22Rv1 (cell line): Measurements from ENCODE around the gene CHRNA4.
"Not testable (repeated sequence)": the region's sequence is repeated elsewhere in the genome, so short reads cannot be mapped to it uniquely, and the experiment has no call there.

ENCODE experiments used
- H3K27ac ChIP-seq: fragments of 450-650 bp; 2 replicates; pipeline ENCODE4 v1.5.1; 2017
- ZFX ChIP-seq: fragments of 450-650 bp; IDR thresholded peaks from 2 replicates; pipeline ENCODE4 v1.6.1; 2017; ENCODE audit warnings: antibody characterized with exemption, borderline replicate concordance
- TF ChIP-seq, protein P1 (sequence below): fragments of 450-650 bp; IDR thresholded peaks from 2 replicates; pipeline ENCODE4 v1.5.1; 2017; ENCODE audit warnings: mild to moderate bottlenecking

CHRNA4 gene

DNA sequence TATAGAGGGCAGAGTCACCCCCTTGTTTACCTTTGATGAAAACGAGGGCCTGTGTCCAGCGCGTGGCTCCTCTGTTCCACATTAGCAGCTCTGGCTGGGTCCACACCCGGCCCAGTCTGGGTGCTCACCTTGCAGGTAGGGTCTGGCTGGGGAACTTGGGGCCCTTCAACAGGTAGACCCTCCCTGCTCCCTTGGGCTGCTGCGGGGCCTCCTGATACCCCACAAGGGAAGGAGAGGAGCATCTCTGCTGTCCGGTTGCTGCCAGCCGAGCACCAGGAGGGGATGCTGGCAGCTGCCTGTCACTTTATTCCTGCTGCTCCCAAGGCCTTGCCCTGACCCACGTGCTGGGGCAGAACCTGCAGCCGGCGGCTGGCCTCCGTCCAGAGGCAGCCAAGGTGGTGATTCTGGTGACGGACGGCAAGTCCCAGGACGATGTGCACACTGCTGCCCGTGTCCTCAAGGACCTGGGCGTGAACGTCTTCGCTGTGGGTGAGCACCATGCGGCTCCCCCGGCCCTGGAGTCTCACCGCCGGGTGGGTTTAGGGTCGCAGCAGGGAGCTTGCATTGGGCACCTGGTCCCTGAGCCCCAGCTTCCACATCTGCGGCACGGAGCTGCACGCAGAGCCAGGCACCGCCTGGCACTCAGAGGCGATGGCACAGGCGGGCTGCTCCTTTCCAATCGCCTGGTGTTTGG is 52.8 kb downstream of the CHRNA4 start:
- TF ChIP-seq ZFX: no peak
- TF ChIP-seq, protein P1, sequence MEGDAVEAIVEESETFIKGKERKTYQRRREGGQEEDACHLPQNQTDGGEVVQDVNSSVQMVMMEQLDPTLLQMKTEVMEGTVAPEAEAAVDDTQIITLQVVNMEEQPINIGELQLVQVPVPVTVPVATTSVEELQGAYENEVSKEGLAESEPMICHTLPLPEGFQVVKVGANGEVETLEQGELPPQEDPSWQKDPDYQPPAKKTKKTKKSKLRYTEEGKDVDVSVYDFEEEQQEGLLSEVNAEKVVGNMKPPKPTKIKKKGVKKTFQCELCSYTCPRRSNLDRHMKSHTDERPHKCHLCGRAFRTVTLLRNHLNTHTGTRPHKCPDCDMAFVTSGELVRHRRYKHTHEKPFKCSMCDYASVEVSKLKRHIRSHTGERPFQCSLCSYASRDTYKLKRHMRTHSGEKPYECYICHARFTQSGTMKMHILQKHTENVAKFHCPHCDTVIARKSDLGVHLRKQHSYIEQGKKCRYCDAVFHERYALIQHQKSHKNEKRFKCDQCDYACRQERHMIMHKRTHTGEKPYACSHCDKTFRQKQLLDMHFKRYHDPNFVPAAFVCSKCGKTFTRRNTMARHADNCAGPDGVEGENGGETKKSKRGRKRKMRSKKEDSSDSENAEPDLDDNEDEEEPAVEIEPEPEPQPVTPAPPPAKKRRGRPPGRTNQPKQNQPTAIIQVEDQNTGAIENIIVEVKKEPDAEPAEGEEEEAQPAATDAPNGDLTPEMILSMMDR: no peak
- no peak overlapping the region for H3K27ac ChIP-seq

DNA sequence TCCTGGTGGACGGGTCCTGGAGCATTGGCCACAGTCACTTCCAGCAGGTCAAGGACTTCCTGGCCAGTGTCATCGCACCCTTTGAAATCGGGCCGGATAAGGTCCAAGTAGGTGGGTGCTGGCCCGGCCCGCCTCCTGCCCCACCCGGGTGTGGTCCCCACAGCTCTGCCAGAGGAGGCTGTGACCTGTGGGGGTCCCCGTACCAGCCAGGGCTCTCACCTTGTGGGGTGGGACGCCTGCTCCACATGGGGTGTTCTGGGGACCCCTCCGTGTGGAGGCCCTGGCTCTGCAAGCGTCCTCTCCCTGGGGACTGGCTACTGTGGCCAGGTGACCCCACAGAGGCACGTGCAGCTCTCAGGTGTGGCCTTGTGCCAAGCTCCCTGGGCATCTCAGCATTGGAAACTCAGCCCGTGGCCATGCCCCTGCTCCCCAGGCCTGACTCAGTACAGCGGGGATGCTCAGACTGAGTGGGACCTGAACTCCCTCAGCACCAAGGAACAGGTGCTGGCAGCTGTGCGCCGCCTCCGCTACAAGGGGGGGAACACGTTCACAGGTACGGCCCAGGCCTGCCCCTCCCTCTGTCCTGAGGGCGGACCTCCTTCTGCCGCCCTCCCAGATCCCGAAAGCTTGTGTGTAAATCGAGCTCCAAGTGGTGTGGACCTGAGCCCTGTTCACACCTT is 53.5 kb downstream of the CHRNA4 start:
- H3K27ac ChIP-seq: no peak overlapping the region
- no peak for TF ChIP-seq ZFX
- TF ChIP-seq, protein P1: no peak

DNA sequence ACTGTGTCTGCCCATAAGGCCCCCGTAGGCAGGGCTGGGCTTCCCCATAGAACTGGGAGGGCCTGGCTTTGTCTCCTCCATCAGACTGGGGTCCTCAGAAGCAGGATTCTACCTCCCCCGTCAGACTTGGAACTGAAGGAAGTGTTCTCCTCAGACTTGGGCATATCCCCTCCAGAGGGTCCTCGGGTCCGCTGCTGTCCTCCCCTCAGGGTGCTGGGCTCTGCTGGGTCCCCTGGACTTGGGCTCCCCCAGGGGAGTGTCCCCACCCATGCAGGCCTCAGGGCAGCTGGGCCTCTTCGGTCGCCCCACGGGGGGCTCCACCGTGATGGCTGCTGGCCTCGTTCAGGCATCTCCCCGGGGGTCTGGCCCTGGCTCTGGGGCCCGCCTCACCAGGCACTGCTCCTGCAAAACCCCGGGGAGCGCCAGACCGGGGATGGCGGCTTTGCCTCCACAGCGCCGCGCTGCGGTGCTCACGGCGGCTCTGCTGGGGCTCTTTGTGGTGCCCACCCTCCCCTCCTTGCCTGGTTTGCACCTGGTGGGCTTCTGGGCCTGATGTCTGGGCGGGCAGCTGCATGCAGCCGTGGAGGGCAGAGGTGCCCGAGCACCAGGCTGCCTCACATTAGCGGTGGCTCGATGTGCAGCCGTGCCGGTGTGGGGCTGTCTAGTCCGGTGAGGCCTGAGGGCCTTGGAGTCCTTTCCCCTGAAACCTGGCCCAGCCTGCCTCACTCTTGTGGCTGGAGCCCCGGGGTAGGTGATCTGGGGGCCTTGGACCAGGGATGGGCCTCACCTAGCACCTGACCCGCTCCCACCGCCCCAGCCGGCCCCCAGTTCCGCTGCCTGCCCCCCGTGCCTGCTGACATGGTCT is 54.2 kb downstream of the CHRNA4 start:
- H3K27ac ChIP-seq: no peak overlapping the region

DNA sequence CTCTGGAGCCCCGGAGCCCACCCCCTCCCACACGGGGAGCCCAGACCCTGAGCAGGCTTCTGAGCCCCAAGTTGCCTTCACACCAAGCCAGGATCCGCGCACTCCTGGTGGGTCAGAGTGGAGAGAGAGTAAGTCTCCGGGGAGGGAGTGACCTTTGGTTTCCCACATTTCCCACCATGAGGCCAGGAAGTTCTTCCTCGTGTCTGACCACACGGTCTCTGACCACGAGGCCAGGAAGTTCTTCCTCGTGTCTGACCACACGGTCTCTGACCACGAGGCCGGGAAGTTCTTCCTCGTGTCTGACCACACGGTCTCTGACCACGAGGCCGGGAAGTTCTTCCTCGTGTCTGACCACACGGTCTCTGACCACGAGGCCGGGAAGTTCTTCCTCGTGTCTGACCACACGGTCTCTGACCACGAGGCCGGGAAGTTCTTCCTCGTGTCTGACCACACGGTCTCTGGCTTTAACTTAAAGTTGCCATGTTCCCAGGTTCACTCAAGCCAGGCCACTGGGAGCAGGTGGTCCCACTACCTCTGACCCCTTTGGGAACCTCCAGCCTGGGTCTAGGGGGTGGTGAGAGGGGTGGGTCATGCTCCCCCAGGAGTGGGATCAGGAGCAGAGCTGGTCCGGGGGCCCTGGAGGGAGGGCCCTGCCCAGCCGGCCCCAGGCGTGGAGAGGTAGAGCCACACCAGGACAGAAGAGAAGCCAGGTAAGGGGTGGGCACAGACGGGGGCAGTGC is 55.0 kb downstream of the CHRNA4 start:
- not testable (repeated sequence) for H3K27ac ChIP-seq

More for the DNA sequence above, 54.2 kb downstream of the CHRNA4 start:
- TF ChIP-seq ZFX: no peak
- TF ChIP-seq, protein P1: no peak

DNA sequence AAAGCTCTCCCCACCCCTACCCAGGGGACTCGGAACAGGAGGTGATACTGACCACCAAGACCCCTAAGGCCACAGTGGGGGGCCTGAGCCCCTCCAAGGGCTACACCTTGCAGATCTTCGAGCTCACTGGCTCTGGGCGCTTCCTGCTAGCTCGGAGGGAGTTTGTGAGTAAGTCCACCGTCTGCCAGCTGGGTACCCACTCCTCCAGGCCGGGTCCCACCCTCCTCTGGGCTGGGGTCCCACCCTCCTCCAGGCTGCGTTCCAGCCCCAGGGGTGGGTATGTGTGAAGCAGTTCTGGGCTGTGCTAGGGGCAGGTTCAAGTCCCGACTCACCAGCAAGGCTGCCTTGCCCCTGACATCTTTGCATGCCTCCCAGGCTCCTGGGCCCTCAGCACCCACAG is 55.8 kb downstream of the CHRNA4 start:
- H3K27ac ChIP-seq: no peak overlapping the region
- TF ChIP-seq ZFX: no peak
- TF ChIP-seq, protein P1: no peak

DNA sequence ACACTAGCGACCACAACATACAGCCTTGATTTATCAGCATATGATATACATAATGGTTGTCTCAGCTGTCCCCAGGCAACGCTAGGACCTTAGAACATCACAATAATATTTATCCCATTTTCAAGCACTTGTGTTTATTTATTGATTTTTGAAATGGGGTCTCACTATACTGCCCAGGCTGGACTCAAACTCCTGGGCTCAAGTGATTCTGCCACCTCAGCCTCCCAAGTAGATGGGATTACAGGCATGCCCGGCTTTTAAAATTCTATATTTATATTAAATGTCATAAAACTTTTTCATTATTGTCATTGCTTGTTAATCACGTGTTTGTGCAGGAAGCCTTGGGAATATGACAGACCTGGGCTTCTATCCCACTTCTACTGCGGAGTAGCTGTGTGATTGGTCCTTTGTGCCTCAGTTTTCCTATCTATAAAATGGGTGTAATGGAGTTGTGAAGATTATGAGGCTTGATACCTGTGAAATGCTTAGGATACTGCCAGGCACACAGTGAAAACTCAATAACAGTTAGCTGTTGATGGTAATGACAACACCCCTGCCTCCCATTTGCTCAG is 58.0 kb downstream of the CHRNA4 start:
- TF ChIP-seq, protein P1: no peak
- TF ChIP-seq ZFX: no peak
- H3K27ac ChIP-seq: no peak overlapping the region

DNA sequence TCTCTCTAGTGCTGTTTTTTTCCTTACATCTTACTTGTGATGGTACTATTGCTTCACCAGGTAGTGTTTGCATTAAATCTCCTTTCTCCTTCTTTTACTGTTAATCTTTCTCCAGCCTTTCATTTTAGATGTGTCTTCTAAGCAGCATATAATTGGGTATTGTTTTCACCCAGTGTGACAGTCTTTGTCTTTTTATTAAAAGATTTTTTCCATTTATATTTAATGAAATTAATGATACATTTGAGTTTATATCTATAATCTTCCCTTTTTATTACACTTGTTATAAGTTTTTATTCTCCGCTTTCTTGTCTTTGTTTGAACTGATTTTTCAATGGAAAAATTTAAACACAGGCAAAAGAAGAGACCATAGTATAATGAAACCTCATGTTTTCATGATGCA is 59.5 kb downstream of the CHRNA4 start:
- H3K27ac ChIP-seq: no peak overlapping the region
- TF ChIP-seq, protein P1: no peak
- no peak for TF ChIP-seq ZFX
